ENCODE measurements around the gene EPHB4. TPM values are rescaled to one million over a fixed set of nuclear protein-coding genes. Genes with fewer than 3 reads are reported as not detected.
"Not testable (repeated sequence)": the region's sequence is repeated elsewhere in the genome, so short reads cannot be mapped to it uniquely, and the experiment has no call there.

The EPHB4 gene
- total RNA-seq, 2 experiments from 2014 or later = 2.5 to 2.9 TPM

DNA sequence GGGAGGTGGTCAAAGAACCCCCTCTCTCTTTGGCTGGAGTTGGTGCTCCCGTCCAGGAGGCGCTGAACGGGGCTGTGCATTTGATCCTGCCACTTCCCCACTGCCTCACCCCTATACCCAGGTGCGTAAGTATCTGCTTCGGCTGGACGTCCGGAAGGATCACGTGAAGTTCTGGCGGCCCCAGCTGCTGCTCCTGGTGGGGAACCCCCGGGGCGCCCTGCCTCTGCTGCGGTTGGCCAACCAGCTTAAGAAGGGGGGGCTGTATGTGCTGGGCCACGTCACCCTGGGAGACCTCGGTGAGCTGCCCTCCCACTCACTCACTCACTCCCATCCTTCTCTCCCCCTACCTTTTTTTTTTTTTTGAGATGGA lies 34.3 kb upstream of the EPHB4 start:
- Mint-ChIP-seq H3K9me3 (no peaks in the 10 kb centered on the region), H3K36me3 (peaks cover 10% of the 10 kb centered on the region), H3K4me3 (no peak overlapping the region), H3K4me1 (peaks cover 6% of the 10 kb centered on the region), H3K27ac (no peak overlapping the region), H3K27me3 (no peaks in the 10 kb centered on the region)
- no peak for DNase-seq

DNA sequence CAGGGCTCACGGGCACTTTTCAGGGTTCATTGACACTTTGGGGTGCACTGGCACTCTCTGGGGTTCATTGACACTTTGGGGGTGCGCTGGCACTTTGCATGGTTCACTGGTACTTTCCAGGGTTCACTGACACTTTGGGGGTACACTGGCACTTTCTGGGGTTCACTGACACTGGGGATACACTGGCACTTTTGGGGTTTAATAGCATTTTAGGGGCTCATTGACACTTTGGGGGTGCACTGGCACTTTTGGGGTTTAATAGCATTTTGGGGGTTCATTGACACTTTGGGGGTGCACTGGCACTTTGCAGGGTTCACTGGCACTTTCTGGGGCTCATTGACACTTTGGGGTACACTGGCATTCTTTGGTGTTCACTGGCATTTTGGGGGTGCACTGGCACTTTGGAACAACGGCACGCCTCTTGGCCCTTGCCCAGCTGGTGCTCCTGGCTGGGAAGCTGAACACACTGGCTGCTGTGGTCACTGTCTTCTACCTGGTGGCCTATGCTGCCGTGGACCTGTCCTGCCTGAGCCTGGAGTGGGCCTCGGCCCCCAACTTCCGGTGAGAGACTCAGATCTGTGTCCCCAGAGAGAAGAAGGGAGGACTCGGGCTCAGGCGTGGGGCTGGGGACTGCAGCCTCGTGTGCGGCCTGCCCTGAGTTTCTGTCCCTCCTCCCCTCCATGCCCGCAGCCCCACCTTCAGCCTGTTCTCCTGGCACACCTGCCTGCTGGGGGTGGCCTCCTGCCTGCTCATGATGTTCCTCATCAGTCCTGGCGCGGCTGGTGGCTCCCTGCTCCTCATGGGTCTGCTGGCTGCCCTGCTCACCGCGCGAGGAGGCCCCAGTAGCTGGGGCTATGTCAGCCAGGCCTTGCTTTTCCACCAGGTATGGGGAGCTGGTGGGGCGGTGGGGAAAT lies 33.6 kb upstream of the EPHB4 start:
- Mint-ChIP-seq H3K36me3 (peaks cover 10% of the 10 kb centered on the region), H3K4me1 (peaks cover 4% of the 10 kb centered on the region), H3K9me3 (no peaks in the 10 kb centered on the region), H3K27me3 (no peaks in the 10 kb centered on the region), H3K27ac (no peak overlapping the region), H3K4me3 (no peak overlapping the region)
- no peak for DNase-seq

DNA sequence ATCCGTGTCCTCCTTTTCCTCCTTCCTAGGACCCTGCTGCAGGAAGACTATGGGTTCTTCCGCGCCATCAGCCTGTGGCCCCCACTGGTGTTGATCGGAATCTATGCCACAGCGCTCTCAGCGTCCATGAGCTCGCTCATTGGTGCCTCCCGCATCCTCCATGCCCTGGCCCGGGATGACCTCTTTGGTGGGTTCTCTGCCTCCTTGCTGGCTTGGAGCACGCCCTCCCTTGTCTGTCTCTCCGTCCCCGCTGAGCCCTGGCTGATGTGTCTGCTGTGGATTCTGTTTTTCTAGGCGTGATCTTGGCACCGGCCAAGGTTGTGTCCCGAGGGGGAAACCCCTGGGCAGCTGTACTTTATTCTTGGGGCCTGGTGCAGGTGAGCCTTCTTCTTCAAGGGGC lies 32.5 kb upstream of the EPHB4 start:
- Mint-ChIP-seq H3K9me3 (no peaks in the 10 kb centered on the region), H3K4me3 (no peak overlapping the region), H3K36me3 (peaks cover 10% of the 10 kb centered on the region), H3K4me1 (no peaks in the 10 kb centered on the region), H3K27me3 (no peaks in the 10 kb centered on the region), H3K27ac (no peak overlapping the region)
- no peak for DNase-seq

DNA sequence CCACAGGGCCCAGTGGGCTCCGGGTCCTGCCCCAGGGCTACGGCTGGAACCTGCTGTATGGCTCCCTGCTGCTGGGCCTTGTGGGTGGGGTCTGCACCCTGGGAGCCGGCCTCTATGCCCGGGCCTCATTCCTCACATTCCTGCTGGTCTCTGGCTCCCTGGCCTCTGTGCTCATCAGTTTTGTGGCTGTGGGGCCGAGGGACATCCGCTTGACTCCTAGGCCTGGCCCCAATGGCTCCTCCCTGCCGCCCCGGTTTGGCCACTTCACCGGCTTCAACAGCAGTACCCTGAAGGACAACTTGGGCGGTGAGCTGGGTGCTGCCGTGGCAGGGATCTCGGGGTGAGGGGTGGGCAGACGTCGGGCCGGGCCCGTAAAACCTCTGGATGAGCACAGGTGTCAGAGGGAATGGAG lies 29.6 kb upstream of the EPHB4 start:
- no peak for DNase-seq
- Mint-ChIP-seq H3K27ac (no peak overlapping the region), H3K4me3 (no peak overlapping the region), H3K36me3 (peaks cover 10% of the 10 kb centered on the region), H3K4me1 (peaks cover 10% of the 10 kb centered on the region), H3K27me3 (no peaks in the 10 kb centered on the region), H3K9me3 (no peaks in the 10 kb centered on the region)

DNA sequence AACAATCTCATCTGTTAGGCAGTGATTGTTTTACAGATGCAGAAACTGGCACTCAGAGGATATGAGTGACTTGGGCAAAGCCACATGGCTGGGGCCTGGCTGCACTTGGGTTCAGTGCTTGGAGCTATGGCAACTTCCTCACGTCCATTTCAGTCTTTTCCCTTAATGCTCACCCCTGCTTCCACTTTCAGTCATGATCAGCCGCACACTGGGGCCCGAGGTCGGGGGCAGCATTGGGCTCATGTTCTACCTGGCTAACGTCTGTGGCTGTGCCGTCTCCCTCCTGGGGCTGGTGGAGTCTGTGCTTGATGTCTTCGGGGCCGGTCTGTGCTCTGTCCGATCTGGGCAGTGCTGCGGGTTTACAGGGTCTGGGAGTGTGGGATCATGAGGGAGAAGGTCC lies 28.2 kb upstream of the EPHB4 start:
- Mint-ChIP-seq H3K27ac (no peak overlapping the region), H3K4me1 (peaks cover 12% of the 10 kb centered on the region), H3K4me3 (no peak overlapping the region), H3K36me3 (peaks cover 5% of the 10 kb centered on the region), H3K9me3 (no peaks in the 10 kb centered on the region), H3K27me3 (no peaks in the 10 kb centered on the region)
- no peak for DNase-seq

DNA sequence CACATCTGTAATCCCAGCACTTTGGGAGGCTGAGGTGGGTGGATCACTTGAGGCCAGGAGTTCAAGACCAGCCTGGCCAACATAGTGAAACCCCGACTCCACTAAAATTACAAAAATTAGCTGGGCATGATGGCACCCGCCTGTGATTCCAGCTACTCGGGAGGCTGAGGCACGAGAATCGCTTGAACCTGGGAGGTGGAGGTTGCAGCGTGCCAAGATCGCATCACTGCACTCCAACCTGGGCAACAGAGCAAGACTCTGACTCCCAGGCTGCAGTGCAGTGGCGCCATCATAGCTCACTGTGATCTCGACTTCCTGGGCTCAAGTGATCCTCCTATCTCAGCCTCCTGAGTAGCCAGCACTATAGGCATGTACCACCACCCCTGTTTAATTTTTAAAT lies 27.6 kb upstream of the EPHB4 start:
- not testable (repeated sequence) for H3K9me3 Mint-ChIP-seq, H3K27me3 Mint-ChIP-seq, H3K4me3 Mint-ChIP-seq, H3K36me3 Mint-ChIP-seq, DNase-seq, H3K27ac Mint-ChIP-seq
- H3K4me1 Mint-ChIP-seq = peaks cover 12% of the 10 kb centered on the region

DNA sequence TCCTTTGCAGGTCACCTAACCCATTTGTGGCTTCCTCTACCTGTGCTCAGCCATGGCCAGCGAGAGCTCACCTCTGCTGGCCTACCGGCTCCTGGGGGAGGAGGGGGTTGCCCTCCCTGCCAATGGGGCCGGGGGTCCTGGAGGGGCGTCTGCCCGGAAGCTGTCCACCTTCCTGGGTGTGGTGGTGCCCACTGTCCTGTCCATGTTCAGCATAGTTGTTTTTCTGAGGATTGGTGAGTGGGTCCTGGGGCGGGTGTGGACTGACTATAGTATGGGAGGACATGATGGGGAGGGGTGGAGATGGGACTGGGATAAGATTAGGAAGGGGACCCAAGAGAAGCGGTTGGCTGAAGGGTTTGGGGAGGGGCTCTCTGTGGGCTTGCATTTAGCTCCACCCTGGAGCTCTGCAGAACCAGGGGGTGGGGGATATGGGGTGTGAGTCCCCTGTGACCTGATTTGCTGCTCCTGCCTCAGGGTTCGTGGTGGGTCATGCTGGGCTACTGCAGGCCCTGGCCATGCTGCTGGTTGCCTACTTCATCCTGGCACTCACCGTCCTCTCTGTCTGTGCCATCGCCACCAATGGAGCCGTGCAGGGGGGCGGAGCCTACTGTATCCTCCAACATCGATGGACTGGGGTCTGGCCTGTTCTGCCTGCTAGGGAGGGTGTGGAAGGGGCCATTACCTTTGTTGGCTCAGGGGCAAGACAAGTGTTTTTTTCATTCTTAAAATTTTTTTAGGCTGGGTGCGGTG lies 27.0 kb upstream of the EPHB4 start:
- no peak for DNase-seq
- H3K9me3 Mint-ChIP-seq = no peaks in the 10 kb centered on the region
- peak overlapping the region; percentile 14 for H3K4me3 Mint-ChIP-seq

DNA sequence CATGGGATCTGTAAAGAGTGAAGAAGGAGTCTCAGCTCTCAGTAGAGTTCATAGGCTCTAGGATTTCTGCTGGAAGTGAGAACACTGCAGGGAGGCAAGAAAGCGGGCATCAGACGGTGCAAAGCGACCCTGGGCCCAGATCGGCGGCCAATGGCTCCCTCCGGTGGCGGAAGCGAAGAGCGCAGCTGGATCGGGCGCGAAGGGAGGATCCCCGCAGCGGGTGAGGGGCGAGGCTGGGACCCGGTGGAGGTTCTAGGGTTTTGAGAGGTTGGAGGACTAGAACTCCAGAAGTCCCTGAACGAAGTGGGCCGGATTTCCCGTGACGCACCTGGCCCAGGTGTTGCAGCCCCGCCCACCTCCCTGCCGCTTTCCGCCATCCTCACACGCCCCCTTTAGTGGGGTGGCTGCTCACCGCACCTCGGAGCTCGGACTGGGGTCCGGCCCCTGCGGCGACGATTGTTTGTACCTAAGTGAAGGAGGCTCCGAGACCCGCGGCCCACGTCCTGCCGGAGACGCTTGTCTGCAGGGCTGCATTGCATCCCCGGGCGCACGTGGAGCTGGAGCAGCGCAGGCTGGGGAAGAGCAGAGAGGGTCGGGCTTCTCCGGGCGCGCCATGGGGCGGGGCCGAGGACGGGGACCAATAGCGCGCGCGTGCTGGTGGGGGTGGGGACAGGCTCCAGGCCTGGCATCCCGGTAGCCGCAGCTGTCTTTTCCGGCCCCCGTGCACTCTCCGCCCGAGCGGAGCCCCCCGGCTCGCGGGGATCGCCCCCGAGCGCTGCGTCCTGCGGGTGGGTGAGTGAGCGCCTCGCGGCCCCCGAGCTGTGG lies 24.9 kb upstream of the EPHB4 start, which contains the start of gene SLC12A9:
TSS of gene SLC12A9 (plus strand) at position 666 of the 825 bp plus-strand sequence. CDS start 1,485 bp downstream, outside the sequence.
- Mint-ChIP-seq H3K4me3 (peak within 1 kb of the TSS; percentile 95), H3K27ac (peak within 1 kb of the TSS; percentile 90), H3K4me1 (peaks cover 12% of the 10 kb centered on the region), H3K36me3 (no peaks in the 10 kb centered on the region), H3K27me3 (no peaks in the 10 kb centered on the region), H3K9me3 (no peaks in the 10 kb centered on the region)
- peak; percentile 92 for DNase-seq

More for the DNA sequence above, 27.0 kb upstream of the EPHB4 start:
- H3K4me1 Mint-ChIP-seq = peaks cover 12% of the 10 kb centered on the region
- no peaks in the 10 kb centered on the region for H3K36me3 Mint-ChIP-seq
- no peaks in the 10 kb centered on the region for H3K27me3 Mint-ChIP-seq
- H3K27ac Mint-ChIP-seq = no peak overlapping the region

DNA sequence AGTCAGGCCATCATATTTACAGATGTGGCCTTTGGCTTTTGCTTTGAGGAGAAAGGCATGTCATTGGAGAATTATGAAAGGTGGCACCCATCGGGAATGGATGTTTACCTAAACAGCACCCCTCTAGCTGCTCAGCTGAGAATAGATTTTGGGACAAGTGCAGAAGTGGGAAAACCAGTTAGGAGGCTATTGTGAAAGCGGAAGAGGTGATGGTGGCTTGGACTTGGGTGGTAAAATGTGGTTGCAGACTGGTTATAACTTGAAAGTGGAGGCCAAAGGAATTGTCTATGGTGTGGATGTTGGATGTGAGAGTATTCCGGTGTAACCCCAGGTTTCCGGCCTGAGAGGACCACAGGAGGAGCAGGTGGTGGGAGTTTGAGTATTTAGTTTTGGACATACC lies 20.0 kb upstream of the EPHB4 start:
- DNase-seq = no peak
- peaks cover 3% of the 10 kb centered on the region for H3K4me1 Mint-ChIP-seq
- H3K4me3 Mint-ChIP-seq = no peak overlapping the region
- no peak overlapping the region for H3K27ac Mint-ChIP-seq
- no peaks in the 10 kb centered on the region for H3K27me3 Mint-ChIP-seq
- H3K9me3 Mint-ChIP-seq = no peaks in the 10 kb centered on the region
- no peaks in the 10 kb centered on the region for H3K36me3 Mint-ChIP-seq

DNA sequence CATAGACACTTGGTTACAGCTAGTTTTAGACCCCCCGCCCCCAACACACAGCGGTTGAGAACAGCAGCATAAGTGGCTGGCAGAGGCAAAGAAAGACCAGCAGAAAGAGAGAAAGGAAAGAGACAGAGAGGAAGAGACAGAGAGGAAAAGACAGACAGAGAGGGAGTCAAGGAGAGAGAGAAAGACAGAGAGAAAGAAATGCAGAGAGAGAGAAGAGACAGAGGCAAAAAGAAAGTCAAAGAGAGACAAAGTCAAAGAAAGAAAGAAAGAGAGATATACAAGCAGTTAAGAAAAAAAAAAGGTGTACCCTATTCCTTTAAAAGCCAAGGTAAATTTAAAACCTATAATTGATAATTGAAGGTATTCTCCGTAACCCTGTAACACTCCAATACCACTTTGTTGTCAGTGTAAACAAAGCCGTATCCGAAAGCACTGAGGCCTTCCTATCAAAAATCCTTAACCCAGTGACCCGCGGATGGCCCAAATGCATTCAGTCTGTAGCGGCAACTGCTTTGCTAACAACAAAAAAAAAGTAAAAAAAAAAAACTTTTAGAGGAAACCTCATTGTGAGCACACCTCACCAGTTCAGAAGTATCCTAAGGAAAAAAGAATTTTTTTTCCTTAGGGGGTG lies 13.3 kb upstream of the EPHB4 start:
- peaks cover 6% of the 10 kb centered on the region for H3K4me1 Mint-ChIP-seq
- no peak overlapping the region for H3K27ac Mint-ChIP-seq
- DNase-seq = no peak
- no peak overlapping the region for H3K4me3 Mint-ChIP-seq
- peaks cover 1% of the 10 kb centered on the region for H3K36me3 Mint-ChIP-seq
- no peaks in the 10 kb centered on the region for H3K27me3 Mint-ChIP-seq
- no peaks in the 10 kb centered on the region for H3K9me3 Mint-ChIP-seq

DNA sequence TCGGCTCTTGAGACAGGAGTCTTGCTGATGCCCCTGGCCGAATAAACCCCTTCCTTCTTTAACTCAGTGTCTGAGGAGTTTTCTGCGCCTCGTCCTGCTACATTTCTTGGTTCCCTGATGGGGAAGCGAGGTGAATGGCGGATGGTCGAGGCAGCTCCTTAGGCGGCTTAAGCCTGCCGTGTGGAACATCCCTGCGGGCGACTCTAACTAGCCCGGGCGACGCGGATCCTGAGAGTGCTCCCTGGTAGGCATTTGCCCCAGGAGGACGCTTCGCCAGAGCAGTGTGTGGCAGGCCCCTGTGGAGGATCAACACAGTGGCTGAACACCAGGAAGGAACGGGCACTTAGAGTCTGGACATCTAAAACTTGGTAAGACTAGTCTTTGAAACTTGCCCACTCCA lies 12.0 kb upstream of the EPHB4 start:
- peaks cover 6% of the 10 kb centered on the region for H3K4me1 Mint-ChIP-seq
- H3K27ac Mint-ChIP-seq = no peak overlapping the region
- H3K36me3 Mint-ChIP-seq = peaks cover 1% of the 10 kb centered on the region
- no peak overlapping the region for H3K4me3 Mint-ChIP-seq
- H3K27me3 Mint-ChIP-seq = no peaks in the 10 kb centered on the region
- H3K9me3 Mint-ChIP-seq = no peaks in the 10 kb centered on the region
- DNase-seq = no peak

DNA sequence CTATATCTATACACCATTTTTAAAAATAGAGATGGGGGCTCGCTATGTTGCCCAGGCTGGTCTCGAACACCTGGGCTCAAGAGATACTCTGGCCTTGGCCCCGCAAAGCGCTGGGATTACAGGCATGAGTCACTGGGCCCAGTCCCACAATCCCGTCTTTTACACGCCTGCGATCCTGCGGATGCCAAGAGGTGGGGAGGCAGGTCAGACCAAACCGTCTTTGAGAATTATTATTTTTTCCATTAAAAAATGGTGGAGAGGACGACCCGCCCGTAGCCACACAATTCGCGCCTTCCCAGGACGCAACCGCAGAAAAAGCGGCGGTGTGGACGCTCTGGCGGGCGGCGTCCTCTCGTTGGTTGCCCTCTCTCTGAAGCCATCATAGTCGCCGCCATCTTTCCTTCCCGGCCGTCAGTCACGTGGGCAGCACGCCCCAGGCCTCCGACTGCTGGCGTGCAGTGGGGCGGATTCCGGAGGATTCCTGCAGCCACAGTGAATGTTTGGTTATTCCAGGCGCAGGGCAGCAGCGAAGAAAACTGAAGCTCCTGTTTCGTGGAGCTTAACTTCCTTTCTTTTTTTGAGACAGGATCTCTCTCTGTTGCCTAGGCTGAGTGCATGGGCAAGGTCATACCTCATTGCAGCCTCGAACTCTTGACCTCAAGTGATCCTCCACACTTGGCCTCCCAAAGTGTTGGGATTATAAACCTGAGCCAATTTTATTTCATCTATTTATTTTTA lies 9.9 kb upstream of the EPHB4 start:
- peaks cover 6% of the 10 kb centered on the region for H3K4me1 Mint-ChIP-seq
- peak; percentile 74 for DNase-seq
- no peaks in the 10 kb centered on the region for H3K27me3 Mint-ChIP-seq
- H3K36me3 Mint-ChIP-seq = peaks cover 1% of the 10 kb centered on the region
- peak overlapping the region; percentile 82 for H3K27ac Mint-ChIP-seq
- H3K4me3 Mint-ChIP-seq = peak overlapping the region; percentile 68
- H3K9me3 Mint-ChIP-seq = no peaks in the 10 kb centered on the region

DNA sequence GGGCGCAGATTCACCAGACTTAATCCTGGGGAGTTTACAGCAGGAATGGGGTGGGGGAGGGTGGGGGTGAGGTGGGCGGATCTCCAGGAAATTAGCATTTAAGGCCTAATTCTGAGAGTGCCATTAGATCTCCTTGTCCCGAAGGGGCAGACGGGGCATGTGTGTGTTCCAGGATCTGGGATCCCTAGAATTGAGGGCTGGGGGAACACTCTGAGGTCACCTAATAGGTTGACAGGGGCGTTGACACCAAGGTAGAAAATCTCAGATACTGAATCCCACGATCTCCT lies 9.4 kb upstream of the EPHB4 start:
- no peaks in the 10 kb centered on the region for H3K9me3 Mint-ChIP-seq

More for the DNA sequence above, 9.4 kb upstream of the EPHB4 start:
- Mint-ChIP-seq H3K27ac (peak overlapping the region; percentile 82), H3K27me3 (no peaks in the 10 kb centered on the region), H3K4me3 (peak overlapping the region; percentile 68), H3K36me3 (peaks cover 1% of the 10 kb centered on the region), H3K4me1 (peaks cover 6% of the 10 kb centered on the region)
- DNase-seq = no peak

Measured in activated naive CD8-positive, alpha-beta T cell treated with anti-CD3 and anti-CD28 coated beads for 36 hours (primary cell).